GM12872 (cell line): ENCODE results near the gene BBOF1.

Experiments
- TF ChIP-seq, protein P1 (sequence below): IDR thresholded peaks from 3 replicates; pipeline ENCODE4 v1.5.1; 2011; ENCODE audit warnings: low read depth, mild to moderate bottlenecking, low read length, moderate library complexity; ENCODE audit not compliant: insufficient read depth

BBOF1 gene

DNA sequence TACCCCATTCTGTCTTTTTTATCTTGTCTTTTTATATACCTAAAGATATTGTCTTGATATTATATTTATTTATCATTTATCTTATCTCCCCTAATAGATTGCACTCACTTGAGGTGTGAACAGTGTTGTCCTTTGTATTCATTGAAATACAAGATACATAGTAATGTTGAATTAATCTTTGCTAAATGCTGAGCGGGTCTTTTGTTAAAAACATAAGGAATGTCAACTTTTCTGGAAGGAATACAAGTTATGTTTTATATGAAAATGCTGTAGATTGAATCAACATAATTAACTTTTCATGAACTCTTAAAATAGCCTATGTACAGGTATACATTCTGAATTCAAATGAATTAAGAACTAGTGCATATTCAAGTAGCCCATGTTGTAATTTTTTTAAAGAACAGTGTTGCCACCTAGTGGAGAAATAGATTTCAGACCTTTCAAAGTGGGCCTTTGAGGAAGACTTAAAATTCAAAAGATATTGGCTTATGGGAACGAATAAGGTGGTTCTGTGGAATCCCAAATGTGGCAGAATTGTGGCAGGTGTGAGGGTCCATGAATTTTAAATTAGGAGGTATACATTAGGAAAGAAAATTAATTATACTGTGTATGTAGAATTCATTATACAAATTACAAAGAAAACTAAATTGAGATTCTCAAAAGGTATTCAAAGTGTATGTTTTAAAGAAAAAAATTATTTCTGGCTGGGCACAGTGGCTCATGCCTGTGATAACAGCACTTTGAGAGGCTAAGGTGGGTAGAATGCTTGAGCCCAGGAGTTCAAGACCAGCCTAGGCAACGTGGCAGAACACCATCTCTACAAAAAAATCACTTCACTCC, 19.1 kb downstream of the BBOF1 start:
- TF ChIP-seq, protein P1, sequence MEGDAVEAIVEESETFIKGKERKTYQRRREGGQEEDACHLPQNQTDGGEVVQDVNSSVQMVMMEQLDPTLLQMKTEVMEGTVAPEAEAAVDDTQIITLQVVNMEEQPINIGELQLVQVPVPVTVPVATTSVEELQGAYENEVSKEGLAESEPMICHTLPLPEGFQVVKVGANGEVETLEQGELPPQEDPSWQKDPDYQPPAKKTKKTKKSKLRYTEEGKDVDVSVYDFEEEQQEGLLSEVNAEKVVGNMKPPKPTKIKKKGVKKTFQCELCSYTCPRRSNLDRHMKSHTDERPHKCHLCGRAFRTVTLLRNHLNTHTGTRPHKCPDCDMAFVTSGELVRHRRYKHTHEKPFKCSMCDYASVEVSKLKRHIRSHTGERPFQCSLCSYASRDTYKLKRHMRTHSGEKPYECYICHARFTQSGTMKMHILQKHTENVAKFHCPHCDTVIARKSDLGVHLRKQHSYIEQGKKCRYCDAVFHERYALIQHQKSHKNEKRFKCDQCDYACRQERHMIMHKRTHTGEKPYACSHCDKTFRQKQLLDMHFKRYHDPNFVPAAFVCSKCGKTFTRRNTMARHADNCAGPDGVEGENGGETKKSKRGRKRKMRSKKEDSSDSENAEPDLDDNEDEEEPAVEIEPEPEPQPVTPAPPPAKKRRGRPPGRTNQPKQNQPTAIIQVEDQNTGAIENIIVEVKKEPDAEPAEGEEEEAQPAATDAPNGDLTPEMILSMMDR, result peak; percentile 51; the same call in 2 of the 3 replicates

DNA sequence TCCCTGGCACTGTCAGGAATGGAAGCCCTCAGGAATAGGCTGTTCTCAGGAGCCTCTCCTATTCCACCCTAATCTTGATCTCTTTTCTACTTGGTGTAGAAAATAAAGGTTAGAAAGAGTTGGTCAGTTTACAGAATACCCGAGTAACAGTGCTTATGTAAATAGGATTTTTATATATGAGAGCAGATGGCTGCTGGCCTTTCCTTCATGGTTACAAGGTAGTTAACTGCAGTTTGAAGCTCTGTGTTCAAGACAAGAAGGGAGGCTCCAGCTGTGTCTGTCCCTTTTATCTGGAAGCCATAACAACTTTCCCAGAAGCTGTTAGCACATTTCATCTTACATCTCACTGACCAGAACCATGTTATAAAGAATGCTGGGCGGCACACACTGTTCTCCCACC, 23.1 kb downstream of the BBOF1 start:
- TF ChIP-seq, protein P1, result no peak

DNA sequence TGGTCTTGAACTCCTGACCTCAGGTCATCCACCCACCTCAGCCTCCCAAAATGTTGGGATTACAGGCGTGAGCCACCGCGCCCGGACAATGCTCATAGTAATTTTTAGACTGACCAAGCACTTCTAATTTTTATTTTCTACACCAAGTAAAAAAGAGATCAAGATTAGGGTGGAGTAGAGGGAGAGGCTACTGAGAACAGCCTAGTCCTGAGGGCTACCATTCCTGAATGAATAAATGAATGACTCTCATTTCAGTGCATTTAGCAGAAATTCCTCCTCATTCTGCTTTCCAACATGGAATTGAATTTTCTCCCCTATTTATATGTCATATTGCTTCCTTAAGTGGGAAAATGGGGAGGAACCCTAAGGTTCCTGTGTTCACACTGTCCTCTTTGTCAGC, 26.4 kb downstream of the BBOF1 start:
- TF ChIP-seq, protein P1, result no peak

DNA sequence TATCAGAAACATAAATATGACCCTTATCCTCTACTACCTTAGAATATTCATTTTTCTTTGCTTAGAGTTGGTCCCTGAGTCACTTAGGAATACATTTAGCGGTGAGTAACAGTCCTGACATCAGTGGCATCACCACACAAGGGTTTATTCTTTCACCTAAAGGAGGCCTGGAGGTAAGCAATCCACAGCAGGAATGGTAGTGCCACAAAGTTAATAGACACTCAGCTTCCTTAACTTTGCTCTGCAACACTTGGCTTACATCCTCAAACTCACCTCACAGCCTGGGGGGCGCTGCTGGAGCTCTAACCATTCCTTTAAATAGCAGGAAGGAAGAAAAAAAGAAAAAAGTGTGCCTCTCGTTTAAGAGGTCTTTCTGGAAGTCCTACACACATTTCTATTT, 29.1 kb downstream of the BBOF1 start:
- TF ChIP-seq, protein P1, result peak; percentile 11; the same call in 1 of the 3 replicates

DNA sequence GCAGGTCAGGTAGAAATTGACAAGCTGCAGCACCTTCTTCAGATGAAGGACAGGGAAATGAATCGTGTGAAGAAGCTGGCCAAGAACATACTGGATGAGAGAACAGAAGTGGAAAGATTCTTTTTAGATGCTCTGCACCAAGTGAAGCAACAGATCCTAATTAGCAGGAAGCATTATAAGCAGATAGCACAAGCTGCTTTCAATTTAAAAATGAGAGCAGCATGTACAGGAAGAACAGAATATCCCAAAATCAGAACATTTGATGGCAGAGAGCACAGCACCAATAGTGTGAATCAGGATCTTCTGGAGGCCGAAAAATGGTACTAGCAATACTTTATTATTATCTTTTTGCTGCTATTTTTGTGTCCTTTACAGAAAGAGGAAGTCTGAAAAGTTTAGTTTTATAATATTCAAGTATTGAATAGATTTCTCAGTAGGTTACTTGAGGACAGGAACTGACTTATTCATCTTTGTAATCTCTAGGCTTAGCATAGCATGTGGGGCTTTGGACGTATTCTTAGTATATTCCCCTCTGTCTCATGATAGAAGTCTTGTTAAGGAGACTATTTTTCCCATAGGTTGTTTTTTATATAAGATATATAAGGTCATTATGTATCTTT, 30.8 kb downstream of the BBOF1 start:
- TF ChIP-seq, protein P1, result no peak

DNA sequence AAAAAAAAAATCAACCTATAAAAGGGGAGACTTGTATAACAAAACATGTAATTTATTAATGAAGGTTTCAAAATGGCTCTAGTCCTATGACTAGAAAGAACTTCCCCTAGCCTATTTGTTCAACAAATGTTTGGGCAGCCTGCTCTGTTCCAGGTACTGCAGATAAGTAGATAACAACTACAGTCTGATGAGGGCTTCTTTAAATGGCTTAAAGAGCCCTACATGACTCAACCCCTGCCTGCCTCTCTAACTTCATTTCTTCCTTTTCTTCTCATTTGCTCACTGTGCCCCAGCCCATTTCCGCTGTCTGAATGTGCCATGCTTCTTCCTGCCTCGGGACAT, 43.6 kb downstream of the BBOF1 start:
- TF ChIP-seq, protein P1, result no peak

DNA sequence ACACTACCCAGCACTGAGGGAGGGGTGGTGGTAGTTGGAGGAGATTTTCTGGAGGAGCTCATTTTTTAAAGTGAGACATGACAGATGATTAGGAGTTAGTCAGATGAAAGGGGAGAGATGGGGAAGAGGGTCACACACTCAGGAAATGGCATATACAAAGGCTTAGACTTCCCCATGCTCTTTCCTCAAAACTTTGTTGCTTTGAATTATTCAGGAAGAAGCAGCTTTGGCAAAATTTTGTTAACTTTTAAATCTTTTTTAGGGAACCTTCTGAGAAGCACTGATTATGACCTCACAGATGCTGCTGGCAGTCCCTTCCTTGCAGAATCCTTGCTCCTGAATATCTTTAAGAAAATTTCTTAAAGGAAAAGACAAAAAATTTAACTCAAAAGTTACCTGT, 45.3 kb downstream of the BBOF1 start:
- TF ChIP-seq, protein P1, result no peak
